ENCODE measurements around the gene KCND2.

GRCh38 chr7:120226188-120226587 lies 46.8 kb upstream of the KCND2 start:
- TF ChIP-seq CTCF (IDR thresholded peaks at IDR 0.05) = no peak
- no peak for TF ChIP-seq POLR2AphosphoS5 (IDR thresholded peaks at IDR 0.05; ENCODE audit: low read depth, low read length)
- no peak for TF ChIP-seq REST (IDR thresholded peaks at IDR 0.05; ENCODE audit: insufficient read depth in 1 of 2, low read depth in 2 of 2, low read length in 1 of 2)
- TF ChIP-seq SIN3A (IDR thresholded peaks at IDR 0.05; ENCODE audit: borderline replicate concordance, insufficient read depth, low read depth, low read length) = no peak
- no peak for TF ChIP-seq TCF7L2 (IDR thresholded peaks at IDR 0.05; ENCODE audit: low read depth, low read length)

Measured in Panc1 (cell line).